HEK293 (cell line): ENCODE results near the gene PTBP1.

Source experiments
- CTCF ChIA-PET: fragments of 350-600 bp; formaldehyde crosslinking; extraction: SDS; loops from one replicate; lab custom pipeline; 2021; ENCODE audit warnings: antibody characterized with exemption; lab: Yijun Ruan, JAX
- POLR2A ChIA-PET: fragments of 300-600 bp; formaldehyde crosslinking; extraction: SDS; loops from one replicate; lab custom pipeline; 2020; ENCODE audit warnings: antibody characterized with exemption, inconsistent platforms; lab: Yijun Ruan, JAX
- H3K27ac ChIP-seq: fragments of 200-500 bp; sonication (Bioruptor generic); 2 replicates; pipeline ENCODE4 v1.5.1; 2014; ENCODE audit warnings: low read depth, low read length, control low read depth, inconsistent platforms; ENCODE audit errors: extremely low read depth
- H3K36me3 ChIP-seq, 2 experiments: fragments of 200-500 bp in 1 of 2; sonication (Bioruptor generic) in 1 of 2; 1 replicate in 1 of 2; 2 replicates in 1 of 2; pipeline ENCODE4 v1.5.1; 2014 to 2017; ENCODE audit warnings: inconsistent platforms in 2 of 2, low read length in 2 of 2; ENCODE audit not compliant: control insufficient read depth in 2 of 2, insufficient read depth in 1 of 2
- H3K4me1 ChIP-seq: fragments of 200-500 bp; sonication (Bioruptor generic); 2 replicates; pipeline ENCODE4 v1.5.1; 2014; ENCODE audit warnings: mild to moderate bottlenecking, low read length, inconsistent platforms; ENCODE audit not compliant: control insufficient read depth, insufficient read depth
- H3K4me3 ChIP-seq: 2 replicates; pipeline ENCODE4 v1.5.1; 2011; ENCODE audit warnings: low read depth, mild to moderate bottlenecking, control low read depth, low read length, moderate library complexity
- H3K9me3 ChIP-seq: fragments of 200-500 bp; sonication (Bioruptor generic); 2 replicates; pipeline ENCODE4 v1.5.1; 2014; ENCODE audit warnings: low read depth, low read length, inconsistent platforms; ENCODE audit not compliant: control insufficient read depth, insufficient read depth
- ATF2 ChIP-seq: fragments of 450-650 bp; formaldehyde crosslinking; IDR thresholded peaks from 2 replicates; pipeline ENCODE4 v1.5.1; 2016; ENCODE audit warnings: missing biosample characterization, missing genetic modification characterization, low read depth
- INSM2 ChIP-seq: fragments of 450-650 bp; formaldehyde crosslinking; IDR thresholded peaks from 2 replicates; pipeline ENCODE4 v1.5.1; 2016; ENCODE audit warnings: missing biosample characterization, missing genetic modification characterization
- KLF1 ChIP-seq: fragments of 450-650 bp; formaldehyde crosslinking; IDR thresholded peaks from 2 replicates; pipeline ENCODE4 v1.5.1; 2016; ENCODE audit warnings: missing biosample characterization, missing genetic modification characterization
- OVOL3 ChIP-seq: fragments of 450-650 bp; formaldehyde crosslinking; IDR thresholded peaks from 2 replicates; pipeline ENCODE4 v1.5.1; 2016; ENCODE audit warnings: missing biosample characterization, missing genetic modification characterization
- ZBTB11 ChIP-seq: fragments of 450-650 bp; formaldehyde crosslinking; conservative IDR thresholded peaks from 2 replicates; pipeline ENCODE4 v1.5.1; 2016; ENCODE audit warnings: low read depth, missing biosample characterization, missing genetic modification characterization
- ZFP37 ChIP-seq: fragments of 450-650 bp; formaldehyde crosslinking; IDR thresholded peaks from 2 replicates; pipeline ENCODE4 v1.5.1; 2016; ENCODE audit warnings: missing biosample characterization, missing genetic modification characterization
- ZNF221 ChIP-seq: fragments of 450-650 bp; formaldehyde crosslinking; IDR thresholded peaks from 2 replicates; pipeline ENCODE4 v1.5.1; 2017; ENCODE audit warnings: missing biosample characterization, missing genetic modification characterization, borderline replicate concordance
- ZNF311 ChIP-seq: fragments of 450-650 bp; formaldehyde crosslinking; IDR thresholded peaks from 2 replicates; pipeline ENCODE4 v1.5.1; 2017; ENCODE audit warnings: missing biosample characterization, missing genetic modification characterization, borderline replicate concordance
- ZNF324 ChIP-seq: fragments of 450-650 bp; formaldehyde crosslinking; IDR thresholded peaks from 2 replicates; pipeline ENCODE4 v1.5.1; 2016; ENCODE audit warnings: missing biosample characterization, missing genetic modification characterization
- ZNF571 ChIP-seq: fragments of 450-650 bp; formaldehyde crosslinking; IDR thresholded peaks from 2 replicates; pipeline ENCODE4 v1.5.0; 2017; ENCODE audit warnings: missing biosample characterization, missing genetic modification characterization
- ZNF747 ChIP-seq: fragments of 450-650 bp; formaldehyde crosslinking; IDR thresholded peaks from 2 replicates; pipeline ENCODE4 v1.5.1; 2016; ENCODE audit warnings: missing biosample characterization, missing genetic modification characterization
- ZNF768 ChIP-seq: fragments of 450-650 bp; formaldehyde crosslinking; IDR thresholded peaks from 2 replicates; pipeline ENCODE4 v1.5.1; 2018; ENCODE audit warnings: missing biosample characterization, mild to moderate bottlenecking, missing genetic modification characterization
- ZNF785 ChIP-seq: fragments of 450-650 bp; formaldehyde crosslinking; IDR thresholded peaks from 2 replicates; pipeline ENCODE4 v1.5.1; 2016; ENCODE audit warnings: missing biosample characterization, missing genetic modification characterization
- ZNF843 ChIP-seq: fragments of 450-650 bp; formaldehyde crosslinking; IDR thresholded peaks from 2 replicates; pipeline ENCODE4 v1.5.1; 2016; ENCODE audit warnings: missing biosample characterization, missing genetic modification characterization
- TF ChIP-seq, protein P1 (sequence below): fragments of 450-650 bp; formaldehyde crosslinking; IDR thresholded peaks from 2 replicates; pipeline ENCODE4 v1.5.1; 2016; ENCODE audit warnings: missing biosample characterization, missing genetic modification characterization
- TF ChIP-seq, protein P2 (sequence below): fragments of 450-650 bp; formaldehyde crosslinking; conservative IDR thresholded peaks from 2 replicates; pipeline ENCODE4 v1.5.1; 2016; ENCODE audit warnings: low read depth, missing biosample characterization, missing genetic modification characterization
- TF ChIP-seq, protein P3 (sequence below): fragments of 450-650 bp; formaldehyde crosslinking; IDR thresholded peaks from 2 replicates; pipeline ENCODE4 v1.5.1; 2016; ENCODE audit warnings: missing biosample characterization, missing genetic modification characterization

The PTBP1 gene

DNA sequence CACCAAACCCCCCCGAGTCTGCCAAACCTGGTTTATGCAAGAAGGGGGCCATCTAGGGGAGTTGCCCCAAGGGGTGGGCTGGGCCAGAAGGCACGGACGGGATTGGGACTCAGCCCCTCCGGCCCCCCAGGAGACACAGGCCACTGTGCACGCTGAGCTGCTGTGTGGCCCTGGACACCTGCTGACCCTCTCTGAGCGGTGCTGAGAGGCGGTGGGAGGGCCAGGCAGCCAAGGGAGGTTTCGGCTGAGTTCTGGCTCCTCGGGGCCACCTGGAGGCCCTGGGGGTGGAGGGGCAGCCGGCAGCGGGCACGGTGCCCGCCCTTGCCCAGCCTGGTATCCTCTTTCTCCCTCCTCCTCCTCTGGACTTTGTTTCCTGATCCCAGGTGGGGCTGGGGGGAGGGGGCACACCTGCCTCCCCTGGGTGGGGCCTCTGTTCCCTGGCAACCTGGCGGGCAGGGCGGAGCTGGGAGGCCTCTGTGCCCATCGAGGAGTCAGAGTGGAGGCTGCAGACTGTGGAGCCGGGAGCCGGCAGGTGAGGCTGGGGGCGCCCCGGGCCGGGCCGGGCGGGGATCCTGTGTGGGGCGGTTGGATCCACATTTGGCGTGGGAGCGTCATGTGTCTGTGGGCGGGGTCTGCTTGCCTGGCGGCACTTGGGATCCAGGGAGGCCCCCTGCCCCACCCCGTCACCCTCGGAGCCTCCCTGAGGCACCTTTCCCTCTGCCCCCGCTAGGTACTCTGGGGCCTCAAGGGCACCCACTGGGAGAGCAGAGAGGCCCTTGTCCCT is 46.4 kb upstream of the PTBP1 start, which contains the start of gene MISP:
Gene MISP (plus strand): TSS at position 473 of the 784 bp plus-strand sequence. CDS start 5,835 bp downstream, outside the sequence.
- CTCF ChIA-PET = no interaction called here
- Histone ChIP-seq H3K4me1 (no peaks in the 10 kb centered on the region), H3K27ac (no peak within 1 kb of the TSS), H3K9me3 (no peaks in the 10 kb centered on the region), H3K4me3 (no peak within 1 kb of the TSS), H3K36me3 (no peaks in the 10 kb centered on the region)
- POLR2A ChIA-PET = no interaction called here
- TF ChIP-seq KLF1 (tag by site-specific recombination) (peak; percentile 95), ZFP37 (tag by site-specific recombination) (no peak), ZNF768 (tag by site-specific recombination) (0 out of 2 replicates have a peak, but pooled peaks have one; percentile 58), OVOL3 (tag by site-specific recombination) (no peak), ZBTB11 (tag by site-specific recombination) (no peak), ATF2 (tag by site-specific recombination) (no peak), ZNF571 (tag by site-specific recombination) (no peak), INSM2 (tag by site-specific recombination) (no peak), ZNF843 (tag by site-specific recombination) (no peak), ZNF221 (tag by site-specific recombination) (no peak), ZNF785 (tag by site-specific recombination) (no peak), ZNF311 (tag by site-specific recombination) (no peak), ZNF747 (no peak), ZNF324 (tag by site-specific recombination) (no peak)
- TF ChIP-seq, protein P1, sequence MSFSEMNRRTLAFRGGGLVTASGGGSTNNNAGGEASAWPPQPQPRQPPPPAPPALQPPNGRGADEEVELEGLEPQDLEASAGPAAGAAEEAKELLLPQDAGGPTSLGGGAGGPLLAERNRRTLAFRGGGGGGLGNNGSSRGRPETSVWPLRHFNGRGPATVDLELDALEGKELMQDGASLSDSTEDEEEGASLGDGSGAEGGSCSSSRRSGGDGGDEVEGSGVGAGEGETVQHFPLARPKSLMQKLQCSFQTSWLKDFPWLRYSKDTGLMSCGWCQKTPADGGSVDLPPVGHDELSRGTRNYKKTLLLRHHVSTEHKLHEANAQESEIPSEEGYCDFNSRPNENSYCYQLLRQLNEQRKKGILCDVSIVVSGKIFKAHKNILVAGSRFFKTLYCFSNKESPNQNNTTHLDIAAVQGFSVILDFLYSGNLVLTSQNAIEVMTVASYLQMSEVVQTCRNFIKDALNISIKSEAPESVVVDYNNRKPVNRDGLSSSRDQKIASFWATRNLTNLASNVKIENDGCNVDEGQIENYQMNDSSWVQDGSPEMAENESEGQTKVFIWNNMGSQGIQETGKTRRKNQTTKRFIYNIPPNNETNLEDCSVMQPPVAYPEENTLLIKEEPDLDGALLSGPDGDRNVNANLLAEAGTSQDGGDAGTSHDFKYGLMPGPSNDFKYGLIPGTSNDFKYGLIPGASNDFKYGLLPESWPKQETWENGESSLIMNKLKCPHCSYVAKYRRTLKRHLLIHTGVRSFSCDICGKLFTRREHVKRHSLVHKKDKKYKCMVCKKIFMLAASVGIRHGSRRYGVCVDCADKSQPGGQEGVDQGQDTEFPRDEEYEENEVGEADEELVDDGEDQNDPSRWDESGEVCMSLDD = no peak
- TF ChIP-seq, protein P2, sequence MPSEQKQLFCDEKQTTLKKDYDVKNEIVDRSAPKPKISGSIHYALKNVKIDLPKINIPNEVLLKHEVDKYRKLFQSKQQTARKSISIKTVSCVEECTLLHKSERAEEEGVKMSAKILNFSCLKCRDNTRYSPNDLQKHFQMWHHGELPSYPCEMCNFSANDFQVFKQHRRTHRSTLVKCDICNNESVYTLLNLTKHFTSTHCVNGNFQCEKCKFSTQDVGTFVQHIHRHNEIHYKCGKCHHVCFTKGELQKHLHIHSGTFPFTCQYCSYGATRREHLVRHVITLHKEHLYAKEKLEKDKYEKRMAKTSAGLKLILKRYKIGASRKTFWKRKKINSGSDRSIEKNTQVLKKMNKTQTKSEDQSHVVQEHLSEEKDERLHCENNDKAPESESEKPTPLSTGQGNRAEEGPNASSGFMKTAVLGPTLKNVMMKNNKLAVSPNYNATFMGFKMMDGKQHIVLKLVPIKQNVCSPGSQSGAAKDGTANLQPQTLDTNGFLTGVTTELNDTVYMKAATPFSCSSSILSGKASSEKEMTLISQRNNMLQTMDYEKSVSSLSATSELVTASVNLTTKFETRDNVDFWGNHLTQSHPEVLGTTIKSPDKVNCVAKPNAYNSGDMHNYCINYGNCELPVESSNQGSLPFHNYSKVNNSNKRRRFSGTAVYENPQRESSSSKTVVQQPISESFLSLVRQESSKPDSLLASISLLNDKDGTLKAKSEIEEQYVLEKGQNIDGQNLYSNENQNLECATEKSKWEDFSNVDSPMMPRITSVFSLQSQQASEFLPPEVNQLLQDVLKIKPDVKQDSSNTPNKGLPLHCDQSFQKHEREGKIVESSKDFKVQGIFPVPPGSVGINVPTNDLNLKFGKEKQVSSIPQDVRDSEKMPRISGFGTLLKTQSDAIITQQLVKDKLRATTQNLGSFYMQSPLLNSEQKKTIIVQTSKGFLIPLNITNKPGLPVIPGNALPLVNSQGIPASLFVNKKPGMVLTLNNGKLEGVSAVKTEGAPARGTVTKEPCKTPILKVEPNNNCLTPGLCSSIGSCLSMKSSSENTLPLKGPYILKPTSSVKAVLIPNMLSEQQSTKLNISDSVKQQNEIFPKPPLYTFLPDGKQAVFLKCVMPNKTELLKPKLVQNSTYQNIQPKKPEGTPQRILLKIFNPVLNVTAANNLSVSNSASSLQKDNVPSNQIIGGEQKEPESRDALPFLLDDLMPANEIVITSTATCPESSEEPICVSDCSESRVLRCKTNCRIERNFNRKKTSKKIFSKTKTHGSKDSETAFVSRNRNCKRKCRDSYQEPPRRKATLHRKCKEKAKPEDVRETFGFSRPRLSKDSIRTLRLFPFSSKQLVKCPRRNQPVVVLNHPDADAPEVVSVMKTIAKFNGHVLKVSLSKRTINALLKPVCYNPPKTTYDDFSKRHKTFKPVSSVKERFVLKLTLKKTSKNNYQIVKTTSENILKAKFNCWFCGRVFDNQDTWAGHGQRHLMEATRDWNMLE (tag by site-specific recombination) = no peak
- TF ChIP-seq, protein P3, sequence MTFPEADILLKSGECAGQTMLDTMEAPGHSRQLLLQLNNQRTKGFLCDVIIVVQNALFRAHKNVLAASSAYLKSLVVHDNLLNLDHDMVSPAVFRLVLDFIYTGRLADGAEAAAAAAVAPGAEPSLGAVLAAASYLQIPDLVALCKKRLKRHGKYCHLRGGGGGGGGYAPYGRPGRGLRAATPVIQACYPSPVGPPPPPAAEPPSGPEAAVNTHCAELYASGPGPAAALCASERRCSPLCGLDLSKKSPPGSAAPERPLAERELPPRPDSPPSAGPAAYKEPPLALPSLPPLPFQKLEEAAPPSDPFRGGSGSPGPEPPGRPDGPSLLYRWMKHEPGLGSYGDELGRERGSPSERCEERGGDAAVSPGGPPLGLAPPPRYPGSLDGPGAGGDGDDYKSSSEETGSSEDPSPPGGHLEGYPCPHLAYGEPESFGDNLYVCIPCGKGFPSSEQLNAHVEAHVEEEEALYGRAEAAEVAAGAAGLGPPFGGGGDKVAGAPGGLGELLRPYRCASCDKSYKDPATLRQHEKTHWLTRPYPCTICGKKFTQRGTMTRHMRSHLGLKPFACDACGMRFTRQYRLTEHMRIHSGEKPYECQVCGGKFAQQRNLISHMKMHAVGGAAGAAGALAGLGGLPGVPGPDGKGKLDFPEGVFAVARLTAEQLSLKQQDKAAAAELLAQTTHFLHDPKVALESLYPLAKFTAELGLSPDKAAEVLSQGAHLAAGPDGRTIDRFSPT (tag by site-specific recombination) = peak; percentile 47; the same call in 1 of the 2 replicates
